Astrocyte of the cerebellum (primary cell): ENCODE results near the gene ACTA1.
"Not testable (repeated sequence)": the region's sequence is repeated elsewhere in the genome, so short reads cannot be mapped to it uniquely, and the experiment has no call there.

Source experiments
- DNase-seq: peaks from one replicate; pipeline ENCODE4 v3.0.0-alpha.2; 2011; ENCODE audit warnings: low read depth
- H3K4me3 ChIP-seq: 2 replicates; pipeline ENCODE4 v1.5.1; 2011; ENCODE audit warnings: mild to moderate bottlenecking, low read depth, low read length, moderate library complexity
- CTCF ChIP-seq: IDR thresholded peaks from 2 replicates; pipeline ENCODE4 v1.5.1; 2012; ENCODE audit warnings: low read length, low read depth, moderate library complexity, mild to moderate bottlenecking; ENCODE audit errors: missing control alignments
- in situ Hi-C: cut with HindIII; loops from 2 replicates; pipeline ENCODE4 v1.10.0; 2017; ENCODE audit warnings: low sequenced_read_pairs

ACTA1 gene

DNA sequence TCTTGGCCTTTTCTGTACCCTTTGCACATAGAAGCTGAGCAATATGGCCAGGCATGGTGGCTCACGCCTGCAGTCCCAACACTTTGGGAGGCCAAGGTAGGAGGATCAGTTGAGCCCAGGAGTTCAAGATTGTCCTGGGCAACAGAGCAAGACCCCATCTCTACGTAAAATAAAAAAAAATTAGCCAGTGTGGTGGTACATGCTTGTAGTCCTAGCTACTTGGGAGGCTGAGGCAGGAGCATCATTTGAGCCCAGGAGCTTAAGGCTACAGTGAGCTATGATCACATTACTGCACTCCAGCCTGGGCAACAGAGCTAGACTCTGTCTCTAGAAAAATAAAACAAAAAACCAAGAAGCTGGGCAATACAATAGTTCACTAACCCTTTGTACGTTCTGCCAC is 6.3 kb downstream of the ACTA1 start:
- H3K4me3 ChIP-seq = no peak overlapping the region
- in situ Hi-C loops = no loop called here
- no peak for TF ChIP-seq CTCF
- DNase-seq = no peak

GRCh38 chr1:229425564-229426159 is 8.2 kb downstream of the ACTA1 start:
- H3K4me3 ChIP-seq = no peak overlapping the region
- DNase-seq = no peak
- no peak for TF ChIP-seq CTCF
- in situ Hi-C loops = no loop called here

DNA sequence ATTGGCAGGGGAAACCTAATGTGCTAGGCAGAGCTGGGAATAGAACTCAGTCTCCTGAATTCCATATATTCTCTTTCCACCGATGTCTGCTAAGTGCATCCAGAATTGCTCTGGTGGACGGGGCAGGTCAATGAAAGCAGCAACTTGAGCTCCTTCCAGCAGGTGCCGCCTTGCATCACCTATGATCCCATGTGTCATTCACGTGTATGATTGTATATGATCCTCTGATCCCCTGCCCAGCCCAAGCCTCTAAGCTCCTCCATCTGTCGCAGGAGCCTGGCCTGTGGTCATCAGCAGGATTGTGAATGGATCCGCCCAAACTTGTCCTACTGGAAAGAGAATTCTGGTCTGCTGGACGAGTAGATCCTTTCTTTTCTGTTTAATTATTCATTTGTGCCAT is 13.1 kb downstream of the ACTA1 start:
- in situ Hi-C loops = no loop called here
- no peak overlapping the region for H3K4me3 ChIP-seq
- DNase-seq = no peak
- TF ChIP-seq CTCF = no peak

GRCh38 chr1:229420224-229420623 is 13.7 kb downstream of the ACTA1 start:
- TF ChIP-seq CTCF = no peak
- no peak for DNase-seq
- H3K4me3 ChIP-seq = no peak overlapping the region
- in situ Hi-C loops = no loop called here

DNA sequence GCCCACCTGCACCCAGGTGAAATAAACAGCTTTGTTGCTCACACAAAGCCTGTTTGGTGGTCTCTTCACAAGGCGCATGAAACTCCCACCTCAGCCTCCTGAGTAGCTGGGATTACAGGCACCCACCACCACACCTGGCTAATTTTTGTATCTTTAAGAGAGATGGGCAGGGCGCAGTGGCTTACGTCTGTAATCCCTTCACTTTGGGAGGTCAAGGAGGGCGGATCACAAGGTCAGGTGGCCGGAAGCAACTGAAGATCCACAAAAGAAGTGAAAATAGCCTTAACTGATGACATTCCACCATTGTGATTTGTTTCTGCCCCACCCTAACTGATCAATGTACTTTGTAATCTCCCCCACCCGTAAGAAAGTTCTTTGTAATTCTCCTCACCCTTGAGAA is 15.3 kb downstream of the ACTA1 start:
- in situ Hi-C loops = not testable (repeated sequence)

GRCh38 chr1:229412810-229413209 is 21.1 kb downstream of the ACTA1 start:
- DNase-seq, in situ Hi-C loops, H3K4me3 ChIP-seq: not testable (repeated sequence)

More for the DNA sequence above, 15.3 kb downstream of the ACTA1 start:
- H3K4me3 ChIP-seq, DNase-seq: not testable (repeated sequence)

DNA sequence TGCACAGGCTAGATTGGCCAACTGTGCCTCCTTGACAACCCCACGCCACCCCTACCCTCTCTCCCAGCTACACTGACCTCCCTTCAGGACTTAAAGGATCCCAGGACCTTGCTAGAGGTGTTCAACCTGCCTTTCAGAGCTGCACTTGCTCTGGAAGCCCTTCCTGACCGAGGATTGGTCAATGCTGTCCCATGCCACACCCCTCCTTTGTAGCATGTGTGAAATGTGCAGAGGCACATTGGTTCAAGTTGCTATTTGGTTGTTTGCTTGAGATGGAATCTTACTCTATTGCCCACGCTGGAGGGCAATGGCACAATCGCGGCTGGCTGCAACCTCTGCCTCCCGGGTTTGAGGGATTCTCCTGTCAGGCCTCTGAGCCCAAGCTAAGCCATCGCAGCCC is 21.8 kb downstream of the ACTA1 start:
- in situ Hi-C loops = no loop called here
- DNase-seq = no peak
- TF ChIP-seq CTCF = no peak
- H3K4me3 ChIP-seq = no peak overlapping the region
